HCT116 (cell line): ENCODE data around the gene SLC13A4. TPM values are rescaled to one million over a fixed set of nuclear protein-coding genes. Genes with fewer than 3 reads are reported as not detected.

Experiments used
- ATAC-seq: fragments of 200-7000 bp; cut with Tn5 transposase; 2 replicates; pipeline ENCODE4 v1.9.1; 2020; ENCODE audit warnings: mild to moderate bottlenecking, moderate library complexity
- BruUV-seq: library from RNA; stranded (reverse); fragments of 400-500 nt; replicated peaks from 2 replicates; lab custom pipeline; 2021; lab: Mats Ljungman, UMichigan
- CTCF ChIA-PET: fragments of 300-600 bp; sonication (Branson Sonifier 250); formaldehyde crosslinking; loops from one replicate; lab custom pipeline; 2021; ENCODE audit warnings: antibody characterized with exemption; lab: Charles Lee
- POLR2A ChIA-PET: fragments of 300-600, 350-600 bp; sonication (Branson Sonifier 250); formaldehyde crosslinking; loops from one replicate; lab custom pipeline; 2021; ENCODE audit warnings: antibody characterized with exemption; lab: Charles Lee
- RAD21 ChIA-PET, 2 experiments: fragments of 300-600 bp; sonication (Branson Sonifier 250); formaldehyde crosslinking; loops; one replicate each; lab custom pipeline; 2023; ENCODE audit warnings: low total read pairs in 2 of 2; ENCODE audit not compliant: uncharacterized antibody in 2 of 2, unreplicated experiment in 2 of 2, low non-redundant PET in 1 of 2; lab: Charles Lee
- DNase-seq: peaks from one replicate; pipeline ENCODE4 v3.0.0-alpha.2; 2010; ENCODE audit warnings: low read depth, low spot score
- H2AFZ ChIP-seq: fragments of 200-600 bp; shearing (Covaris generic), sonication (generic); 2 replicates; pipeline ENCODE4 v1.6.1; 2017; ENCODE audit warnings: low read depth, mixed run types, mixed read lengths, antibody characterized with exemption, low read length; ENCODE audit not compliant: poor library complexity, severe bottlenecking
- H3K27ac ChIP-seq: 2 replicates; pipeline ENCODE4 v1.5.1; 2012; ENCODE audit warnings: low read depth, low read length
- H3K27me3 ChIP-seq: fragments of 200-600 bp; sonication (generic); 2 replicates; pipeline ENCODE4 v1.6.1; 2016; ENCODE audit warnings: mixed run types, low read length, mixed read lengths; ENCODE audit not compliant: insufficient read depth
- H3K36me3 ChIP-seq, 2 experiments: fragments of 200-500 bp in 1 of 2; fragments of 200-600 bp in 1 of 2; sonication (Bioruptor generic) in 1 of 2; sonication (generic) in 1 of 2; 2 replicates each; pipeline versions ENCODE4 v1.5.1 to v1.6.1; 2014 to 2016; ENCODE audit warnings: low read length in 2 of 2, inconsistent platforms in 1 of 2, mixed read lengths in 1 of 2, mixed run types in 1 of 2; ENCODE audit not compliant: insufficient read depth in 2 of 2, control insufficient read depth in 1 of 2
- H3K4me1 ChIP-seq, 2 experiments: fragments of 200-600 bp in 1 of 2; sonication (generic) in 1 of 2; 2 replicates each; pipeline versions ENCODE4 v1.5.1 to v1.6.1; 2012 to 2017; ENCODE audit warnings: low read length in 2 of 2, inconsistent platforms in 1 of 2, mild to moderate bottlenecking in 1 of 2, mixed read lengths in 1 of 2, mixed run types in 1 of 2, moderate library complexity in 1 of 2; ENCODE audit not compliant: insufficient read depth in 2 of 2, control insufficient read depth in 1 of 2
- H3K4me2 ChIP-seq: fragments of 200-600 bp; sonication (generic); 2 replicates; pipeline ENCODE4 v1.6.1; 2017; ENCODE audit warnings: mixed run types, low read length, mixed read lengths
- H3K4me3 ChIP-seq, 2 experiments: fragments of 200-600 bp in 1 of 2; sonication (generic) in 1 of 2; replicated peaks in 1 of 2; 2 replicates each; pipeline ENCODE4 v1.5.1; 2011 to 2016; ENCODE audit warnings: low read length in 2 of 2, control low read depth in 1 of 2, low read depth in 1 of 2, mild to moderate bottlenecking in 1 of 2, mixed read lengths in 1 of 2, mixed run types in 1 of 2
- H3K79me2 ChIP-seq: fragments of 200-600 bp; sonication (generic); 2 replicates; pipeline ENCODE4 v1.6.1; 2017; ENCODE audit warnings: mild to moderate bottlenecking, mixed run types, low read length, moderate library complexity, mixed read lengths; ENCODE audit not compliant: insufficient read depth
- H3K9ac ChIP-seq: fragments of 200-600 bp; sonication (generic); 2 replicates; pipeline ENCODE4 v1.6.1; 2016; ENCODE audit warnings: low read length, mixed read lengths
- H3K9me2 ChIP-seq: fragments of 200-600 bp; sonication (generic), shearing (Covaris generic); 2 replicates; pipeline ENCODE4 v1.6.1; 2017; ENCODE audit warnings: mixed run types, mild to moderate bottlenecking, moderate library complexity; ENCODE audit not compliant: insufficient read depth
- H3K9me3 ChIP-seq, 2 experiments: fragments of 200-500 bp in 1 of 2; fragments of 200-600 bp in 1 of 2; sonication (Bioruptor generic) in 1 of 2; sonication (generic) in 1 of 2; 2 replicates each; pipeline ENCODE4 v1.6.1; 2014 to 2017; ENCODE audit warnings: low read length in 2 of 2, mixed read lengths in 2 of 2, inconsistent platforms in 1 of 2, low read depth in 1 of 2, mild to moderate bottlenecking in 1 of 2, mixed run types in 1 of 2, moderate library complexity in 1 of 2; ENCODE audit not compliant: control insufficient read depth in 1 of 2, insufficient read depth in 1 of 2
- H4K20me1 ChIP-seq: fragments of 200-600 bp; sonication (generic), shearing (Covaris generic); 2 replicates; pipeline ENCODE4 v1.6.1; 2017; ENCODE audit warnings: mixed run types, mild to moderate bottlenecking, moderate library complexity; ENCODE audit not compliant: insufficient read depth
- CTCF ChIP-seq, 3 experiments: fragments of 200-600 bp in 1 of 3; sonication (generic) in 1 of 3; IDR thresholded peaks in 2 of 3; conservative IDR thresholded peaks in 1 of 3; 2 replicates each; pipeline ENCODE4 v1.5.1; 2012 to 2017; ENCODE audit warnings: low read depth in 2 of 3, low read length in 2 of 3, antibody characterized with exemption in 1 of 3, borderline replicate concordance in 1 of 3, control low read depth in 1 of 3, mild to moderate bottlenecking in 1 of 3, mixed read lengths in 1 of 3, mixed run types in 1 of 3, moderate library complexity in 1 of 3; ENCODE audit not compliant: insufficient read depth in 1 of 3
- EGR1 ChIP-seq: IDR thresholded peaks from 2 replicates; pipeline ENCODE4 v1.6.1; 2012; ENCODE audit warnings: low read depth
- FOSL1 ChIP-seq: IDR thresholded peaks from 2 replicates; pipeline ENCODE4 v1.6.1; 2012; ENCODE audit warnings: low read depth
- MAX ChIP-seq: IDR thresholded peaks from 2 replicates; pipeline ENCODE4 v1.6.1; 2012
- RAD21 ChIP-seq: IDR thresholded peaks from 2 replicates; pipeline ENCODE4 v1.6.1; 2012; ENCODE audit warnings: low read depth, mild to moderate bottlenecking
- SIN3A ChIP-seq: IDR thresholded peaks from 2 replicates; pipeline ENCODE4 v1.6.1; 2012; ENCODE audit warnings: low read depth
- ZBTB33 ChIP-seq: IDR thresholded peaks from 2 replicates; pipeline ENCODE4 v1.6.1; 2011; ENCODE audit warnings: mild to moderate bottlenecking, low read length, moderate library complexity; ENCODE audit not compliant: insufficient replicate concordance; ENCODE audit errors: extremely low read depth
- ZFX ChIP-seq: fragments of 450-650 bp; IDR thresholded peaks from 2 replicates; pipeline ENCODE4 v1.6.1; 2017
- ZNF274 ChIP-seq: fragments of 200-500 bp; sonication (Bioruptor generic); IDR thresholded peaks from 2 replicates; pipeline ENCODE4 v1.6.1; 2014; ENCODE audit warnings: mild to moderate bottlenecking, low read depth, low read length, inconsistent platforms
- intact Hi-C: fragments of 100-400 bp; cut with micrococcal nuclease; formaldehyde crosslinking; loops from 2 replicates; pipeline ENCODE4 v1.10.0; 2022
- total RNA-seq: library from RNA; stranded (reverse); gene quantifications from one replicate; pipeline ENCODE4 v1.2.1, GENCODE V29; 2021; ENCODE audit not compliant: unreplicated experiment

SLC13A4 gene
- total RNA-seq, 1 experiment from 2014 or later: 0.30 TPM

- TF ChIP-seq CTCF (IDR thresholded peaks at IDR 0.05 in 2 of 3, conservative IDR thresholded peaks at IDR 0.05 in 1 of 3; ENCODE audit: borderline replicate concordance in 1 of 3, insufficient read depth in 1 of 3, low read depth in 2 of 3, low read length in 2 of 3) (no peak), RAD21 (no peak), ZBTB33 (no peak), SIN3A (no peak), MAX (no peak), FOSL1 (no peak), ZNF274 (no peak)
Measured at GRCh38 chr7:135713836-135714470, 14.0 kb downstream of the SLC13A4 start (continued).

- DNase-seq: no peak
- Histone ChIP-seq H3K4me3 (no peak overlapping the region), H3K36me3 (no peaks in the 10 kb centered on the region), H3K9ac (no peak overlapping the region), H3K4me2 (no peak overlapping the region), H3K9me2 (no peaks in the 10 kb centered on the region), H3K79me2 (no peaks in the 10 kb centered on the region), H3K27ac (no peak overlapping the region), H3K4me1 (peaks cover 29 to 45% of the 10 kb centered on the region in 2 experiments), H4K20me1 (no peaks in the 10 kb centered on the region), H3K9me3 (no peaks in the 10 kb centered on the region), H2AFZ (no peak overlapping the region), H3K27me3 (no peaks in the 10 kb centered on the region)
- no peak for TF ChIP-seq EGR1
- no peak for TF ChIP-seq MAX
- TF ChIP-seq ZFX: no peak
- ChIA-PET RAD21 (no interaction called here), CTCF (no interaction called here), POLR2A (no interaction called here)
- intact Hi-C loops: no loop called here
- ATAC-seq: no peak
- BruUV-seq: no TSS peak
Measured at GRCh38 chr7:135712796-135713195, 15.2 kb downstream of the SLC13A4 start.
